ENCODE measurements around the gene GFOD2. TPM values are rescaled to one million over a fixed set of nuclear protein-coding genes. Genes with fewer than 3 reads are reported as not detected.

GFOD2 gene
- total and polyA plus RNA-seq, 10 donors: 10.4 to 45.6 (median 39.8) TPM

- TF ChIP-seq POLR2A (IDR thresholded peaks at IDR 0.05): no peak
- peak in 1 of 3 donors; percentile 29 for TF ChIP-seq POLR2AphosphoS5 (IDR thresholded peaks at IDR 0.05)
- TF ChIP-seq CTCF (IDR thresholded peaks at IDR 0.05 in 8 of 11, conservative IDR thresholded peaks at IDR 0.05 in 3 of 11): no peak
- H3K4me1 ChIP-seq: no peaks in the 10 kb centered on the region
- H3K9me3 ChIP-seq: no peaks in the 10 kb centered on the region
- DNase-seq: peak; percentile 62
- H3K36me3 ChIP-seq: peaks cover 0 to 100% (median 78%) of the 10 kb centered on the region in 6 donors
- H3K4me3 ChIP-seq: no peak overlapping the region
- intact Hi-C loops (cut with DNase I; ENCODE audit: low total_unique reads): no loop called here
- WGBS, 5 donors: 86 to 96% (median 93%) methylated on average over 10 to 22 of the region's 22 CpGs
- H3K27ac ChIP-seq: no peak overlapping the region
- no peaks in the 10 kb centered on the region for H3K27me3 ChIP-seq (replicated peaks in 1 of 7)
Measured at GRCh38 chr16:67727521-67728485, 8.7 kb upstream of the GFOD2 start.

GRCh38 chr16:67726106-67727034 is 7.3 kb upstream of the GFOD2 start:
- intact Hi-C loops (cut with DNase I; ENCODE audit: low total_unique reads): no loop called here
- H3K27ac ChIP-seq: peak overlapping the region in 1 of 8 donors; percentile 2
- DNase-seq: peak; percentile 52

GRCh38 chr16:67723911-67724305 is 4.8 kb upstream of the GFOD2 start:
- H3K36me3 ChIP-seq: peaks cover 0 to 63% (median 49%) of the 10 kb centered on the region in 6 donors
- intact Hi-C loops (cut with DNase I; ENCODE audit: low total_unique reads): no loop called here
- no peak for TF ChIP-seq CTCF (IDR thresholded peaks at IDR 0.05 in 8 of 11, conservative IDR thresholded peaks at IDR 0.05 in 3 of 11)
- no peak for TF ChIP-seq POLR2AphosphoS5 (IDR thresholded peaks at IDR 0.05)
- no peak for TF ChIP-seq POLR2A (IDR thresholded peaks at IDR 0.05)

More at GRCh38 chr16:67726106-67727034, 7.3 kb upstream of the GFOD2 start:
- Histone ChIP-seq H3K36me3 (peaks cover 0 to 88% (median 73%) of the 10 kb centered on the region in 6 donors), H3K4me1 (no peaks in the 10 kb centered on the region), H3K4me3 (no peak overlapping the region), H3K9me3 (no peaks in the 10 kb centered on the region), H3K27me3 (replicated peaks in 1 of 7) (no peaks in the 10 kb centered on the region)
- 82 to 95% (median 88%) methylated on average over 8 of the region's 8 CpGs for WGBS, 5 donors
- TF ChIP-seq POLR2AphosphoS5 (IDR thresholded peaks at IDR 0.05) (no peak), POLR2A (IDR thresholded peaks at IDR 0.05) (no peak), CTCF (IDR thresholded peaks at IDR 0.05 in 8 of 11, conservative IDR thresholded peaks at IDR 0.05 in 3 of 11) (no peak)

More at GRCh38 chr16:67723911-67724305, 4.8 kb upstream of the GFOD2 start:
- WGBS, 5 donors: 87 to 100% (median 94%) methylated on average over 5 of the region's 5 CpGs
- H3K4me1 ChIP-seq: peaks cover 0 to 19% (median 13%) of the 10 kb centered on the region in 6 donors
- peak; percentile 33 for DNase-seq
- no peak overlapping the region for H3K4me3 ChIP-seq
- no peaks in the 10 kb centered on the region for H3K9me3 ChIP-seq
- no peak overlapping the region for H3K27ac ChIP-seq
- no peaks in the 10 kb centered on the region for H3K27me3 ChIP-seq (replicated peaks in 1 of 7)
